ENCODE measurements around the gene ADSS1. TPM values are rescaled to one million over a fixed set of nuclear protein-coding genes. Genes with fewer than 3 reads are reported as not detected.

ADSS1 gene
- total RNA-seq, 1 experiment from 2014 or later, result 10.0 TPM

GRCh38 chr14:104752735-104753527 lies 28.9 kb downstream of the ADSS1 start, which contains the start of gene SIVA1 (continued):
- no peak for TF ChIP-seq HMGA2 (CRISPR knock-in tag; IDR thresholded peaks at IDR 0.05)
- TF ChIP-seq NFYB (CRISPR knock-in tag; conservative IDR thresholded peaks at IDR 0.05; ENCODE audit: low read depth), result peak; percentile 88
- TF ChIP-seq ESRRA (CRISPR knock-in tag; IDR thresholded peaks at IDR 0.05; ENCODE audit: borderline replicate concordance), result no peak; the same call in 1 of the 2 replicates
- TF ChIP-seq, protein P1, sequence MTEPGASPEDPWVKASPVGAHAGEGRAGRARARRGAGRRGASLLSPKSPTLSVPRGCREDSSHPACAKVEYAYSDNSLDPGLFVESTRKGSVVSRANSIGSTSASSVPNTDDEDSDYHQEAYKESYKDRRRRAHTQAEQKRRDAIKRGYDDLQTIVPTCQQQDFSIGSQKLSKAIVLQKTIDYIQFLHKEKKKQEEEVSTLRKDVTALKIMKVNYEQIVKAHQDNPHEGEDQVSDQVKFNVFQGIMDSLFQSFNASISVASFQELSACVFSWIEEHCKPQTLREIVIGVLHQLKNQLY (CRISPR knock-in tag; IDR thresholded peaks at IDR 0.05), result no peak
- TF ChIP-seq, protein P2, sequence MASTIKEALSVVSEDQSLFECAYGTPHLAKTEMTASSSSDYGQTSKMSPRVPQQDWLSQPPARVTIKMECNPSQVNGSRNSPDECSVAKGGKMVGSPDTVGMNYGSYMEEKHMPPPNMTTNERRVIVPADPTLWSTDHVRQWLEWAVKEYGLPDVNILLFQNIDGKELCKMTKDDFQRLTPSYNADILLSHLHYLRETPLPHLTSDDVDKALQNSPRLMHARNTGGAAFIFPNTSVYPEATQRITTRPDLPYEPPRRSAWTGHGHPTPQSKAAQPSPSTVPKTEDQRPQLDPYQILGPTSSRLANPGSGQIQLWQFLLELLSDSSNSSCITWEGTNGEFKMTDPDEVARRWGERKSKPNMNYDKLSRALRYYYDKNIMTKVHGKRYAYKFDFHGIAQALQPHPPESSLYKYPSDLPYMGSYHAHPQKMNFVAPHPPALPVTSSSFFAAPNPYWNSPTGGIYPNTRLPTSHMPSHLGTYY (CRISPR knock-in tag; IDR thresholded peaks at IDR 0.05), result no peak
- TF ChIP-seq ZNF396 (CRISPR knock-in tag; IDR thresholded peaks at IDR 0.05; ENCODE audit: borderline replicate concordance), result no peak
- TF ChIP-seq ZSCAN18 (CRISPR knock-in tag; IDR thresholded peaks at IDR 0.05), result no peak
- TF ChIP-seq PRDM15 (CRISPR knock-in tag; IDR thresholded peaks at IDR 0.05), result no peak
- peak; percentile 88 for TF ChIP-seq MYBL2 (CRISPR knock-in tag; IDR thresholded peaks at IDR 0.05)
- TF ChIP-seq, protein P3, sequence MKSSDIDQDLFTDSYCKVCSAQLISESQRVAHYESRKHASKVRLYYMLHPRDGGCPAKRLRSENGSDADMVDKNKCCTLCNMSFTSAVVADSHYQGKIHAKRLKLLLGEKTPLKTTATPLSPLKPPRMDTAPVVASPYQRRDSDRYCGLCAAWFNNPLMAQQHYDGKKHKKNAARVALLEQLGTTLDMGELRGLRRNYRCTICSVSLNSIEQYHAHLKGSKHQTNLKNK (CRISPR knock-in tag; IDR thresholded peaks at IDR 0.05), result no peak
- no peak for TF ChIP-seq GRHL2 (CRISPR knock-in tag; IDR thresholded peaks at IDR 0.05; ENCODE audit: insufficient replicate concordance, severe bottlenecking)
- no peak for TF ChIP-seq SOX15 (CRISPR knock-in tag; IDR thresholded peaks at IDR 0.05)
- peak; percentile 44; the same call in 1 of the 2 replicates for TF ChIP-seq ZNF219 (CRISPR knock-in tag; IDR thresholded peaks at IDR 0.05; ENCODE audit: borderline replicate concordance)
- no peak for TF ChIP-seq ZNF121 (CRISPR knock-in tag; IDR thresholded peaks at IDR 0.05)
- TF ChIP-seq FOXP1 (CRISPR knock-in tag; IDR thresholded peaks at IDR 0.05; ENCODE audit: borderline replicate concordance), result peak; percentile 68
- TF ChIP-seq CTCF (IDR thresholded peaks at IDR 0.05), result no peak
- peak; percentile 30; the same call in 1 of the 2 replicates for TF ChIP-seq USF2 (CRISPR knock-in tag; IDR thresholded peaks at IDR 0.05)
- no peak for TF ChIP-seq NFATC4 (CRISPR knock-in tag; IDR thresholded peaks at IDR 0.05)
- TF ChIP-seq ELF4 (CRISPR knock-in tag; IDR thresholded peaks at IDR 0.05; ENCODE audit: low read depth), result no peak
- peak; percentile 96 for TF ChIP-seq SP1 (CRISPR knock-in tag; conservative IDR thresholded peaks at IDR 0.05)
- peak; percentile 57; the same call in 1 of the 2 replicates for TF ChIP-seq ZBTB43 (CRISPR knock-in tag; IDR thresholded peaks at IDR 0.05)
- TF ChIP-seq, protein P4, sequence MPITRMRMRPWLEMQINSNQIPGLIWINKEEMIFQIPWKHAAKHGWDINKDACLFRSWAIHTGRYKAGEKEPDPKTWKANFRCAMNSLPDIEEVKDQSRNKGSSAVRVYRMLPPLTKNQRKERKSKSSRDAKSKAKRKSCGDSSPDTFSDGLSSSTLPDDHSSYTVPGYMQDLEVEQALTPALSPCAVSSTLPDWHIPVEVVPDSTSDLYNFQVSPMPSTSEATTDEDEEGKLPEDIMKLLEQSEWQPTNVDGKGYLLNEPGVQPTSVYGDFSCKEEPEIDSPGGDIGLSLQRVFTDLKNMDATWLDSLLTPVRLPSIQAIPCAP (CRISPR knock-in tag; IDR thresholded peaks at IDR 0.05), result no peak
- no peak for TF ChIP-seq SMAD3 (CRISPR knock-in tag; IDR thresholded peaks at IDR 0.05; ENCODE audit: borderline replicate concordance)
- TF ChIP-seq TP53 (CRISPR knock-in tag; IDR thresholded peaks at IDR 0.05), result no peak
- TF ChIP-seq, protein P5, sequence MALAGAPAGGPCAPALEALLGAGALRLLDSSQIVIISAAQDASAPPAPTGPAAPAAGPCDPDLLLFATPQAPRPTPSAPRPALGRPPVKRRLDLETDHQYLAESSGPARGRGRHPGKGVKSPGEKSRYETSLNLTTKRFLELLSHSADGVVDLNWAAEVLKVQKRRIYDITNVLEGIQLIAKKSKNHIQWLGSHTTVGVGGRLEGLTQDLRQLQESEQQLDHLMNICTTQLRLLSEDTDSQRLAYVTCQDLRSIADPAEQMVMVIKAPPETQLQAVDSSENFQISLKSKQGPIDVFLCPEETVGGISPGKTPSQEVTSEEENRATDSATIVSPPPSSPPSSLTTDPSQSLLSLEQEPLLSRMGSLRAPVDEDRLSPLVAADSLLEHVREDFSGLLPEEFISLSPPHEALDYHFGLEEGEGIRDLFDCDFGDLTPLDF (CRISPR knock-in tag; IDR thresholded peaks at IDR 0.05), result 0 out of 2 replicates have a peak, but pooled peaks have one; percentile 75
